Measurements from ENCODE around the gene HIGD1B.

DNA sequence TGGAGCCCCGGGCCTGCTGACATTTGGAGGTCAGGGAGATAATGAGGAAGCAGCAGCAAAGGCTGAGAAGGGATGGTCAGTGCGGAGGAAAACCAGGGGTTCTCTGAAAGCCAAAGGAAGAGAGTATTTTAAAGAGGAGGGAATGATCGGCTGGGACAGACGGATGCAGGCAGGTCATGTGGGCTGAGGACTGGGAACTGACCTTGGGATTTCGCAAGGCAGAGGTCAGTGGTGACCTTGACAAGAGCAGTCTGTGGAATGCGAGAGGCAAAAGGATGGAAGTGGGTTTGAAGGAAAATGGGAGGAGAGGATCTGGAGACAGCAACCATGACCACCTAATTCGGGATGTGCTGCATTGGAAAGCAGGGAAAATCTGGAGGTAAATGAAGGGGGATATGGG, 41.3 kb downstream of the HIGD1B start:
- TF ChIP-seq, protein P1, sequence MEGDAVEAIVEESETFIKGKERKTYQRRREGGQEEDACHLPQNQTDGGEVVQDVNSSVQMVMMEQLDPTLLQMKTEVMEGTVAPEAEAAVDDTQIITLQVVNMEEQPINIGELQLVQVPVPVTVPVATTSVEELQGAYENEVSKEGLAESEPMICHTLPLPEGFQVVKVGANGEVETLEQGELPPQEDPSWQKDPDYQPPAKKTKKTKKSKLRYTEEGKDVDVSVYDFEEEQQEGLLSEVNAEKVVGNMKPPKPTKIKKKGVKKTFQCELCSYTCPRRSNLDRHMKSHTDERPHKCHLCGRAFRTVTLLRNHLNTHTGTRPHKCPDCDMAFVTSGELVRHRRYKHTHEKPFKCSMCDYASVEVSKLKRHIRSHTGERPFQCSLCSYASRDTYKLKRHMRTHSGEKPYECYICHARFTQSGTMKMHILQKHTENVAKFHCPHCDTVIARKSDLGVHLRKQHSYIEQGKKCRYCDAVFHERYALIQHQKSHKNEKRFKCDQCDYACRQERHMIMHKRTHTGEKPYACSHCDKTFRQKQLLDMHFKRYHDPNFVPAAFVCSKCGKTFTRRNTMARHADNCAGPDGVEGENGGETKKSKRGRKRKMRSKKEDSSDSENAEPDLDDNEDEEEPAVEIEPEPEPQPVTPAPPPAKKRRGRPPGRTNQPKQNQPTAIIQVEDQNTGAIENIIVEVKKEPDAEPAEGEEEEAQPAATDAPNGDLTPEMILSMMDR (IDR thresholded peaks at IDR 0.05): no peak
- TF ChIP-seq ZFX (IDR thresholded peaks at IDR 0.05; ENCODE audit: borderline replicate concordance): no peak

Measured in 22Rv1 (cell line).